Nephron progenitor cell (in vitro differentiated cells): ENCODE measurements around the gene ZBTB7C.

Experiments
- DNase-seq: peaks from one replicate; pipeline ENCODE4 v3.0.0; 2021
- H3K27ac Mint-ChIP-seq: 2 replicates; pipeline ENCODE4 v1.8.0; 2021; ENCODE audit warnings: mild to moderate bottlenecking, moderate library complexity, mixed read lengths
- H3K27me3 Mint-ChIP-seq: 2 replicates; pipeline ENCODE4 v1.8.0; 2021; ENCODE audit warnings: mild to moderate bottlenecking, low read depth, mixed read lengths; ENCODE audit not compliant: poor library complexity
- H3K36me3 Mint-ChIP-seq: 2 replicates; pipeline ENCODE4 v1.8.0; 2021; ENCODE audit warnings: low read depth, mixed read lengths
- H3K4me1 Mint-ChIP-seq: 2 replicates; pipeline ENCODE4 v1.8.0; 2021; ENCODE audit warnings: mixed read lengths
- H3K4me3 Mint-ChIP-seq: 2 replicates; pipeline ENCODE4 v1.8.0; 2021; ENCODE audit warnings: mild to moderate bottlenecking, moderate library complexity, mixed read lengths
- H3K9me3 Mint-ChIP-seq: 2 replicates; pipeline ENCODE4 v1.8.0; 2021; ENCODE audit warnings: mild to moderate bottlenecking, moderate library complexity, mixed read lengths
- TF ChIP-seq, protein P1 (sequence below): fragments of 200-600 bp; sonication (generic); IDR thresholded peaks from 2 replicates; pipeline ENCODE4 v1.5.0; 2021; ENCODE audit warnings: antibody characterized with exemption

Gene ZBTB7C

DNA sequence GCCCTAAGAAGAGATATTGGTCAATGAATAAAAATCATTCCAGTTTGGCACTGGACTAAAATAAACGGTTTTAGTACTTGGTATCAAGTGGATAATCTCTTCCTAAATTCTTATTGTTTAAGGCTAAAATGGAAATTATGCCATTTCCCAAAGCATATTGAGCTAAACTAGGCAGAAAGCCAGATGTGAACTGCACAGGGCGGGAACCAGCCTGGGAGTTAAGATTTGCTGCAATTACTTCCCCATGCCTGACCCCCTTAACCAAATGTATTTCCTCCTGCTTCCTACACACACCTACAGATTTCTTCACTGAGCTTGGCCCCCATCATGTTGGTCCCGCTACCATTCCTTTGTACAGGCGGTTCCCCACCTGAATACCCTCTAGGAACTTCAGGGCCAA, 12.2 kb downstream of the ZBTB7C start:
- Mint-ChIP-seq H3K36me3 (no peaks in the 10 kb centered on the region), H3K4me3 (no peak overlapping the region), H3K4me1 (peaks cover 57% of the 10 kb centered on the region), H3K9me3 (no peaks in the 10 kb centered on the region), H3K27ac (no peak overlapping the region), H3K27me3 (peaks cover 9% of the 10 kb centered on the region)
- TF ChIP-seq, protein P1, sequence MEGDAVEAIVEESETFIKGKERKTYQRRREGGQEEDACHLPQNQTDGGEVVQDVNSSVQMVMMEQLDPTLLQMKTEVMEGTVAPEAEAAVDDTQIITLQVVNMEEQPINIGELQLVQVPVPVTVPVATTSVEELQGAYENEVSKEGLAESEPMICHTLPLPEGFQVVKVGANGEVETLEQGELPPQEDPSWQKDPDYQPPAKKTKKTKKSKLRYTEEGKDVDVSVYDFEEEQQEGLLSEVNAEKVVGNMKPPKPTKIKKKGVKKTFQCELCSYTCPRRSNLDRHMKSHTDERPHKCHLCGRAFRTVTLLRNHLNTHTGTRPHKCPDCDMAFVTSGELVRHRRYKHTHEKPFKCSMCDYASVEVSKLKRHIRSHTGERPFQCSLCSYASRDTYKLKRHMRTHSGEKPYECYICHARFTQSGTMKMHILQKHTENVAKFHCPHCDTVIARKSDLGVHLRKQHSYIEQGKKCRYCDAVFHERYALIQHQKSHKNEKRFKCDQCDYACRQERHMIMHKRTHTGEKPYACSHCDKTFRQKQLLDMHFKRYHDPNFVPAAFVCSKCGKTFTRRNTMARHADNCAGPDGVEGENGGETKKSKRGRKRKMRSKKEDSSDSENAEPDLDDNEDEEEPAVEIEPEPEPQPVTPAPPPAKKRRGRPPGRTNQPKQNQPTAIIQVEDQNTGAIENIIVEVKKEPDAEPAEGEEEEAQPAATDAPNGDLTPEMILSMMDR: no peak
- DNase-seq: no peak

GRCh38 chr18:48396561-48396960, 12.6 kb downstream of the ZBTB7C start:
- Mint-ChIP-seq H3K27me3 (peaks cover 12% of the 10 kb centered on the region), H3K4me1 (peaks cover 57% of the 10 kb centered on the region), H3K36me3 (no peaks in the 10 kb centered on the region), H3K4me3 (no peak overlapping the region), H3K27ac (no peak overlapping the region), H3K9me3 (no peaks in the 10 kb centered on the region)
- TF ChIP-seq, protein P1: no peak
- DNase-seq: no peak

GRCh38 chr18:48395646-48396045, 13.5 kb downstream of the ZBTB7C start:
- Mint-ChIP-seq H3K4me1 (peaks cover 54% of the 10 kb centered on the region), H3K9me3 (no peaks in the 10 kb centered on the region), H3K27ac (no peak overlapping the region), H3K36me3 (no peaks in the 10 kb centered on the region), H3K27me3 (peaks cover 20% of the 10 kb centered on the region), H3K4me3 (no peak overlapping the region)
- no peak for DNase-seq
- TF ChIP-seq, protein P1: no peak

- peaks cover 40% of the 10 kb centered on the region for H3K4me1 Mint-ChIP-seq
- H3K9me3 Mint-ChIP-seq: no peaks in the 10 kb centered on the region
- no peak overlapping the region for H3K27ac Mint-ChIP-seq
- H3K27me3 Mint-ChIP-seq: peaks cover 20% of the 10 kb centered on the region
- no peak overlapping the region for H3K4me3 Mint-ChIP-seq
- TF ChIP-seq, protein P1: no peak
- H3K36me3 Mint-ChIP-seq: no peaks in the 10 kb centered on the region
- DNase-seq: no peak
These were observed 15.0 kb downstream of the ZBTB7C start for GRCh38 chr18:48394176-48394575.

DNA sequence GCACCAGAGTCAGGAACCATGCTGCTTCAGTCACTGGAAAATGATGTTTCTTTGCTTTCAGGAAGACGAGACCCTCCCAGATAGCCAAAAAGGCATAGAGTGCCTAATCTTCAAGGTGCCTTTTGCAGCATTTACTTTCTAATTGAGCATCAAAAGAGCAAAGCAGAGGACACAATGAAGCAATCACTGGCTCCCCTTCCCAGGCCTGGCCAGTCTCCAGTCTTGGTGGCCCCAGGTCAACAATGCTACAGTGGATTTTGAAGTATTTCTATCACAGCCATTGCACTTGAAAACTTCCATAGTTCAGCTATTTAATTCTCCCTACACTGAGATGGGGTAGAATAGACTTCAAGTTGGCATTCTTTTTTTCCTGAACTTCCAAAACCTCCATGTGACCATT, 15.4 kb downstream of the ZBTB7C start:
- Mint-ChIP-seq H3K27me3 (peaks cover 20% of the 10 kb centered on the region), H3K36me3 (no peaks in the 10 kb centered on the region), H3K9me3 (no peaks in the 10 kb centered on the region), H3K4me1 (peaks cover 36% of the 10 kb centered on the region), H3K4me3 (no peak overlapping the region), H3K27ac (no peak overlapping the region)
- DNase-seq: no peak
- TF ChIP-seq, protein P1: no peak

DNA sequence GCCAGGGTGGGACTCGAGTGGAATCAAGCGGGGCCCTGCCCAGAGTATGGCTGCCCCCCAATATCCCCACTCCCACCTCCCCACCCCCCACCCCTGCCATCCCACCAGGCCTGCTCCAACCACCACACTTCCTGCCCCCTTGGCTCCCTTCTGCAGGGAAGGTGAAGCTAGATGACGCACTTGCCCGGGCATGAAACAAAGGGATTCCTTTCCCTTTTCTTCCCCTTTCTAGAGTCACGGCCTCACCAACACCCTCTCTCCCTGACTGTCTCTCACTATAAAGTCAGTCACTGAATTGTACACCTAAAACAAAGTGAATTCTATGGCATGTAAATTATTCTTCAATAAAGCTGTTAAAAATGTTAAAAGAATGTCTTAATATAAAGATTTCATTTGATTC, 16.0 kb downstream of the ZBTB7C start:
- no peak for DNase-seq
- TF ChIP-seq, protein P1: no peak
- no peaks in the 10 kb centered on the region for H3K9me3 Mint-ChIP-seq
- peaks cover 25% of the 10 kb centered on the region for H3K27me3 Mint-ChIP-seq
- no peak overlapping the region for H3K4me3 Mint-ChIP-seq
- H3K27ac Mint-ChIP-seq: no peak overlapping the region
- H3K36me3 Mint-ChIP-seq: no peaks in the 10 kb centered on the region
- peaks cover 30% of the 10 kb centered on the region for H3K4me1 Mint-ChIP-seq
